HEK293T (cell line): Measurements from ENCODE around the gene CD28.

ENCODE experiments used
- CTCF ChIA-PET: fragments of 350-600 bp; formaldehyde crosslinking; extraction: SDS; loops from one replicate; lab custom pipeline; 2021; ENCODE audit warnings: antibody characterized with exemption, inconsistent platforms; lab: Yijun Ruan, JAX
- POLR2A ChIA-PET: fragments of 350-600 bp; formaldehyde crosslinking; extraction: SDS; loops from one replicate; lab custom pipeline; 2020; ENCODE audit warnings: antibody characterized with exemption, inconsistent platforms; lab: Yijun Ruan, JAX
- DNase-seq: peaks from one replicate; pipeline ENCODE4 v3.0.0; 2012; ENCODE audit warnings: mixed read lengths; ENCODE audit errors: extremely low spot score
- ARNT ChIP-seq: fragments of 450-650 bp; IDR thresholded peaks from 2 replicates; pipeline ENCODE4 v1.6.1; 2017; ENCODE audit warnings: mild to moderate bottlenecking
- BHLHE40 ChIP-seq: fragments of 450-650 bp; IDR thresholded peaks from 2 replicates; pipeline ENCODE4 v1.6.1; 2016; ENCODE audit warnings: mild to moderate bottlenecking, moderate library complexity, borderline replicate concordance
- CTBP1 ChIP-seq: fragments of 450-650 bp; IDR thresholded peaks from 2 replicates; pipeline ENCODE4 v1.6.1; 2016; ENCODE audit warnings: borderline replicate concordance
- ELF4 ChIP-seq: fragments of 450-650 bp; IDR thresholded peaks from 2 replicates; pipeline ENCODE4 v1.6.1; 2017; ENCODE audit warnings: antibody characterized with exemption
- FOXA1 ChIP-seq: fragments of 450-650 bp; IDR thresholded peaks from 2 replicates; pipeline ENCODE4 v1.6.1; 2016; ENCODE audit warnings: mild to moderate bottlenecking
- FOXK2 ChIP-seq: fragments of 450-650 bp; IDR thresholded peaks from 2 replicates; pipeline ENCODE4 v1.6.1; 2016; ENCODE audit warnings: mild to moderate bottlenecking
- FOXM1 ChIP-seq: fragments of 450-650 bp; IDR thresholded peaks from 2 replicates; pipeline ENCODE4 v1.6.1; 2017; ENCODE audit warnings: mild to moderate bottlenecking, borderline replicate concordance
- HDGF ChIP-seq: fragments of 450-650 bp; IDR thresholded peaks from 2 replicates; pipeline ENCODE4 v1.6.1; 2017; ENCODE audit warnings: antibody characterized with exemption, borderline replicate concordance
- L3MBTL2 ChIP-seq: fragments of 450-650 bp; conservative IDR thresholded peaks from 2 replicates; pipeline ENCODE4 v1.6.1; 2016; ENCODE audit warnings: mild to moderate bottlenecking
- LEF1 ChIP-seq: fragments of 450-650 bp; IDR thresholded peaks from 2 replicates; pipeline ENCODE4 v1.6.1; 2017; ENCODE audit warnings: mild to moderate bottlenecking, borderline replicate concordance
- NFRKB ChIP-seq: fragments of 450-650 bp; IDR thresholded peaks from 2 replicates; pipeline ENCODE4 v1.6.1; 2016; ENCODE audit warnings: mild to moderate bottlenecking, moderate library complexity
- SP1 ChIP-seq: fragments of 450-650 bp; IDR thresholded peaks from 2 replicates; pipeline ENCODE4 v1.6.1; 2017
- SUZ12 ChIP-seq: fragments of 450-650 bp; IDR thresholded peaks from 2 replicates; pipeline ENCODE4 v1.6.1; 2016; ENCODE audit warnings: mild to moderate bottlenecking
- TARDBP ChIP-seq: fragments of 450-650 bp; IDR thresholded peaks from 2 replicates; pipeline ENCODE4 v1.6.1; 2016
- ZNF384 ChIP-seq: fragments of 450-650 bp; IDR thresholded peaks from 2 replicates; pipeline ENCODE4 v1.6.1; 2016
- TF ChIP-seq, protein P1 (sequence below): fragments of 450-650 bp; IDR thresholded peaks from 2 replicates; pipeline ENCODE4 v1.6.1; 2016

CD28 gene

DNA sequence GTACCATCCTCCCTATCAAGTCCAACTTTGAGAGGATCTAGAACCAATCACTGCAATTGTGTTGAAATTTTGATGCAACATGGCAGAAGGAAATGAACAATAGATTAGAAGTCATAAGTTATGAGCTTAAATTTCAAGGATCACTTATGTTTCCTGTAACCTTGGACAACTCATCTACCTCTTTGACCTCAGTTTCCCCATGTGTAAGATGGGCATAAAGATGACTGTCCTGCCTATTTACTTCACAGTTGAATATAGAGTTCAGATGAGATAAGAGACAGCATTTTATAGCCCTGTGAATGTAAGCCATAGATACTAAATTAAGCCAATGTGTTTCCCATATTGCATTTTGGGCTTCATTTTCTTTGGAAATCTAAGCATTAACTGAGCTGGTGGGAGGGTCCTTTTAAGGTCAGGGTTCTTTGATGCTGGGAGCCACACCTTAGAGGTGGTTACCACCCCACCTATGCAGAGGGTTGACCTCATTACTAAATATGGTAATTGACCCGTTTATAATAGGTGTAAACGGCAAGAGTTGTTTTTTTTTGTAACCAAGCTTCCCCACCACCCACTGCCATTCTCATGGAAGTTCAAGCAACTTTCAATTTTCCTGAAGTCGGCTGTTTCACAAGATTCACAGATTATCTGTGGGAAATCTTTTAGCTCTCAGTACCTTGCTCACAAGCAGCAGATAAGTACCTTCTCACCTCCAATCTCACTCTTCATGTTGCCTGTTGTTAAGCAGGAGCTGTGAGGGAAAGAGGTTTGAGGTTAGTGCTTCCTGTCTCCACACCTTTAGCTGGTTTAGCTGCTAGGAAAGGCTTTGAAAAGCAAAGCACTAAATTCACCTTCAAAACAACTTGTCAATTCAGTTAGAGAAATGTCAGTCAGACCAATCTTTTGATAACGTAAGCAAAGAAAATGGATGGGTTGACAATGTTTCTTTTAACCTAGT lies 13.3 kb downstream of the CD28 start:
- DNase-seq, result no peak
- CTCF ChIA-PET, result no interaction called here
- POLR2A ChIA-PET, result no interaction called here
- TF ChIP-seq ZNF384, result no peak
- TF ChIP-seq SP1, result no peak
- TF ChIP-seq, protein P1, sequence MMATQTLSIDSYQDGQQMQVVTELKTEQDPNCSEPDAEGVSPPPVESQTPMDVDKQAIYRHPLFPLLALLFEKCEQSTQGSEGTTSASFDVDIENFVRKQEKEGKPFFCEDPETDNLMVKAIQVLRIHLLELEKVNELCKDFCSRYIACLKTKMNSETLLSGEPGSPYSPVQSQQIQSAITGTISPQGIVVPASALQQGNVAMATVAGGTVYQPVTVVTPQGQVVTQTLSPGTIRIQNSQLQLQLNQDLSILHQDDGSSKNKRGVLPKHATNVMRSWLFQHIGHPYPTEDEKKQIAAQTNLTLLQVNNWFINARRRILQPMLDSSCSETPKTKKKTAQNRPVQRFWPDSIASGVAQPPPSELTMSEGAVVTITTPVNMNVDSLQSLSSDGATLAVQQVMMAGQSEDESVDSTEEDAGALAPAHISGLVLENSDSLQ, result no peak
- TF ChIP-seq ELF4, result no peak
- TF ChIP-seq NFRKB, result no peak
- no peak for TF ChIP-seq BHLHE40
- no peak for TF ChIP-seq LEF1
- TF ChIP-seq SUZ12, result no peak
- no peak for TF ChIP-seq ARNT
- no peak for TF ChIP-seq L3MBTL2
- TF ChIP-seq FOXM1, result no peak
- no peak for TF ChIP-seq FOXK2
- no peak for TF ChIP-seq FOXA1
- TF ChIP-seq CTBP1, result no peak

DNA sequence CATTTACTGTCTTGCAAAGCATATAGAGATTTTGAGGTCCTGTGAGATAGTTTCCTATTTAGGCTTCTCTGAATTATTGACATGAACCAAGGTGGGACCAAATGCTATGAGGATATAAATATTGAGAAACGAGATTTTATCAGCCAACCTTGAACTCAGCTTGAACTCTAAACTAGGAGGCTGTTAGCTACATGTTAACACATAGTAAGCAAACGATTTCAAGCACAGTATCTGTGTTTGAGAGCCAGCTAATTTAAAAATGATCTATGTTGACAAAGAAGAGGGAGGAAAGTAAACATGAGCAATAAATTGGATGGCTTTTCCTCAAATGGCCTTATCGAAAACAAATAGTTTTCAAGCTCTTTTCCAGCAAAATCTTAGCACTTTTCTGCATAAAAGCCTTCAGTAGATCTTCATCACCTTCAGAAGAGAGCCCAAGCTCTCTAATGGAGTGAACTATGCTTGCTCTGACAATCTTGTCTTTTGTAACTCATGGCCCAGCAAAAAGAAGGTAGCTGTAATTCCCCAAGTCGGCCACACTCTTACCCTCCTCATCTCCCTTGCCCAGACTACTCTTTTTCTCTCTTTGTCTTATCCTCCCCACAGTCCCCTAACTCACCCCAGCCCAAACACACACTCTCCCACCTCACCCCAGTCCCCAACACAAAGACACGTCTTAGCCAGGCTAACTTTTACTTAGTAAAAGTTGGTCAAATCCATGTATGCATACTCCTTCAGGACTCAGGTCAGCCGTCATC lies 14.7 kb downstream of the CD28 start:
- POLR2A ChIA-PET, result no interaction called here
- TF ChIP-seq HDGF (no peak), FOXA1 (no peak), L3MBTL2 (no peak), ARNT (no peak), BHLHE40 (no peak), NFRKB (no peak), ELF4 (no peak), SP1 (no peak), CTBP1 (no peak)
- DNase-seq, result no peak
- CTCF ChIA-PET, result interaction anchor here (0.6 to 1.3 kb wide), 2 partner anchors 17 to 230 kb away, joined by 3 to 4 read pairs; no protein-coding TSS in a partner anchor

DNA sequence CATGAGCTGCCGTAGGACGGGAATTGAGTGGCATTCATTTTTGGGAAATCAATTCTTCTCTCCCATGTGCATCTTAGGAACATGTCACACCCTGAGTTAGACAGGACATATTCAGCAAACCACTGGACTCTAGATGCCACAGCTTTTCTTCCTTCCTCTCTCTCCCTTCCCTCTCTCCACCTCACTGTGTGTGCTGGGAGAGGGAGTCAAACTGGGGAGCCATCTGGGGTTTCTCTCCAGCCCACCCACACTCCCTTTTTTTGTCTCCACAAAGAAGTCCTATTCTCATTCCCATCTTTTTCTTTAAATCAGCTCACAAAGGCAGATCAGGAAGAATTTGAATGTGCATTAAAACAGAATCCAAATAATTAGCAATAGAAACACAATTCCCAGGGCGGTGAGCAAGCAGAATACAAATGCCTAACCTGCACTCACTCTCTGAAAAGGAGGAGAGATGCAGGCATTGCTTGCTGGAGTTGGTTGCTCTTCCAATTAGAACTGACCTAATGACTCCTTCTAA lies 15.4 kb downstream of the CD28 start:
- ChIA-PET POLR2A (no interaction called here), CTCF (interaction anchor here (1.3 kb wide), 1 partner anchor 17 kb away, joined by 4 read pairs; no protein-coding TSS in a partner anchor)
- TF ChIP-seq SUZ12 (no peak), L3MBTL2 (no peak), CTBP1 (no peak)
- no peak for DNase-seq

DNA sequence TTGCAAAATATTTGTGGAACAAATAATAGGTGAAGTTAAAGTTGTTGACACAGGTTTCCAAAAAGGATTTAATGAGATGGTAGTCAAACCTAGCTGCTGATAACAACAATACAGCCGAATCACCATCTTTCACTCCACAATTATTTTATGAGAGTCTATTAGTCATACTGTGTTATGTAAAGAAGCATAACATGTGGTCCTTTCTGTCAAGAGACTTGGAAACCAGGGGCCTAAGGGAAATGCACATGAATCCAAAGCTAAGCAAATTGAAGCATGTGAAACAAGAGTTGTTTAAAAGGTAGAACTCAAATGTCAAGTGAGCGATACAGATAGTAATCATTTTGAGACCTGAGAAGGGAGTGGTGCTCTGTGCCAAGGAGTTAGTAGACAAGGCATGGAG lies 16.0 kb downstream of the CD28 start:
- DNase-seq, result no peak
- TF ChIP-seq HDGF, result no peak
- TF ChIP-seq NFRKB, result no peak
- TF ChIP-seq BHLHE40, result no peak
- ChIA-PET CTCF (no interaction called here), POLR2A (no interaction called here)

DNA sequence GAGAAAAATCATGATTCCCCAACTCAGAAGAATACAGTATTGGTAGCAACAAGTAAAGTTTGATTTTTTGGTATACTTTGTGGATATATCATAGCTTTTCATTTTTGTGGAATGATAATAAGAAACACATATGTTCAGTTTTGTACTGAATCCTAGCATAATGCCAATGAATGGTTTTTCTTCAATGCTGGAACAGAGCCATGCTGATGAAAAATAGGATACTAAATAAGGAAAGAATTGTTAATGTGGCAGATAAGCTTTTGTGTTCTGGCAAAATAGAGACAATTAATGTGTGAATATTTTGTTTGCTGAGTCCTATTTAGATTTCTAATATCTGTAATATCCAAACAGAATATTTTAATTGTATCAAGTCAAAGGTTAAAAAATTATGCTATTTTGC lies 21.9 kb downstream of the CD28 start:
- DNase-seq, result no peak
- ChIA-PET CTCF (no interaction called here), POLR2A (no interaction called here)
- TF ChIP-seq HDGF (no peak), FOXK2 (no peak), SUZ12 (no peak), ARNT (no peak), CTBP1 (no peak), L3MBTL2 (no peak), ZNF384 (no peak), TARDBP (no peak), LEF1 (no peak), BHLHE40 (no peak), FOXM1 (no peak), FOXA1 (no peak), SP1 (no peak), NFRKB (no peak), ELF4 (no peak)
- TF ChIP-seq, protein P1, result no peak

DNA sequence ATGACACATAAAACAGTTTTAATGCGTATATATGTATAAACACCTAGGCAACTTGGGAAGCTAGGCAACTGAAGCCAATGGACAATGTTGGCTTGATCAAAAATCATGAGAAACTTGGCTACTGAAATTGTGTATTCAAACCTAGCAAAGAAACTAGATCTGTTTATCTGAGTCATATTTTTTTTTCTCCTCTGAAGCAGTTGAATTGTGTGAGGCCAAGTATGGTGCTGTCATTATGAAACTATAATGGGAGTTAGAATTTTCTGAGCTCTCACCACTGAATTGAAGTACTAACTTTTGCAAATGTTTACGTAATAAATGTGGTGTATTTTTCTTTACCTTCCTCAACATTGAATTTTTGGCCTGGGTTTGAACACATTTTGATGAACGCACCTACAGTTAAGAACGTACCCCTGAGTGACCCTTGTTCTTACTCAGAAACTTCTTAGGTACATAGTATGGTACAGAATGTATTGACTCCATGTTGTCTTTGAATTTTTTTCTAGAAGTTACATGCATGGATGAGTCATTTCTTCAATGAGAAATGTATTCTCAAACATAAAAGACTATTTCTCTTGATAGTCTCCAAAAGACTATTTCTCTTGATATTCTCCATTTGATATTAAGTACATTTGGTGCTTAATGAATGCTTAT lies 23.8 kb downstream of the CD28 start:
- no peak for TF ChIP-seq ARNT
- TF ChIP-seq, protein P1, result no peak
- no peak for TF ChIP-seq HDGF
- no peak for TF ChIP-seq FOXK2
- no peak for TF ChIP-seq FOXA1
- TF ChIP-seq SP1, result no peak
- TF ChIP-seq BHLHE40, result no peak
- TF ChIP-seq ELF4, result no peak
- no peak for TF ChIP-seq NFRKB
- no peak for TF ChIP-seq L3MBTL2
- no peak for TF ChIP-seq TARDBP
- TF ChIP-seq CTBP1, result no peak
- no peak for TF ChIP-seq FOXM1
- TF ChIP-seq SUZ12, result no peak
- CTCF ChIA-PET, result no interaction called here
- no peak for DNase-seq
- POLR2A ChIA-PET, result no interaction called here
